Measurements from ENCODE around the gene DHRS9.
A peak's percentile ranks its signal among the peaks of the same experiment; 100 is the strongest.

Gene DHRS9

GRCh38 chr2:169086893-169087467 is 17.6 kb downstream of the DHRS9 start:
- Histone ChIP-seq H3K9me3 (ENCODE audit: insufficient read depth, low read depth, low read length) (no peaks in the 10 kb centered on the region), H4K12ac (ENCODE audit: low read depth, low read length) (no peak overlapping the region), H3K4ac (ENCODE audit: low read depth, low read length) (no peak overlapping the region), H3K4me2 (ENCODE audit: low read length) (no peak overlapping the region), H3K27me3 (ENCODE audit: insufficient read depth, low read length) (no peaks in the 10 kb centered on the region), H3K23ac (ENCODE audit: low read length) (no peak overlapping the region), H4K91ac (ENCODE audit: low read depth, low read length) (no peak overlapping the region), H3K4me3 (ENCODE audit: low read depth, low read length) (no peak overlapping the region), H3K36me3 (ENCODE audit: control insufficient read depth in 1 of 2, insufficient read depth in 2 of 2, low read length in 2 of 2) (no peaks in the 10 kb centered on the region), H4K8ac (ENCODE audit: low read depth, low read length) (no peak overlapping the region), H2BK12ac (ENCODE audit: low read length) (peak overlapping the region; percentile 43), H2BK5ac (ENCODE audit: low read depth, low read length, poor library complexity) (no peak overlapping the region), H3K27ac (ENCODE audit: low read depth, low read length) (no peak overlapping the region), H2BK120ac (ENCODE audit: insufficient read depth, low read length, poor library complexity) (no peak overlapping the region), H3K18ac (ENCODE audit: low read length) (no peak overlapping the region), H3K79me2 (ENCODE audit: control insufficient read depth, insufficient read depth, low read length, poor library complexity) (no peaks in the 10 kb centered on the region), H2AFZ (ENCODE audit: insufficient read depth, low read length, poor library complexity) (no peak overlapping the region), H3K79me1 (ENCODE audit: low read length) (peaks cover 2% of the 10 kb centered on the region), H3K4me1 (ENCODE audit: control insufficient read depth in 1 of 2, insufficient read depth in 2 of 2, low read length in 2 of 2) (no peaks in the 10 kb centered on the region), H2AK5ac (ENCODE audit: low read length) (no peak overlapping the region), H3K9ac (ENCODE audit: low read length) (no peak overlapping the region), H3K14ac (ENCODE audit: low read length) (no peak overlapping the region)
- WGBS (ENCODE audit: extremely low coverage, insufficient coverage, insufficient read length), result no CpG with 5 or more reads among the region's 3 CpGs
- DNase-seq, result peak; percentile 39 to 64

GRCh38 chr2:169087757-169088379 is 18.5 kb downstream of the DHRS9 start:
- WGBS (ENCODE audit: extremely low coverage, insufficient coverage, insufficient read length), result no CpG with 5 or more reads among the region's 6 CpGs
- Histone ChIP-seq H3K4me1 (ENCODE audit: control insufficient read depth in 1 of 2, insufficient read depth in 2 of 2, low read length in 2 of 2) (no peaks in the 10 kb centered on the region), H3K9me3 (ENCODE audit: insufficient read depth, low read depth, low read length) (no peaks in the 10 kb centered on the region), H4K91ac (ENCODE audit: low read depth, low read length) (no peak overlapping the region), H4K8ac (ENCODE audit: low read depth, low read length) (no peak overlapping the region), H3K18ac (ENCODE audit: low read length) (no peak overlapping the region), H3K23ac (ENCODE audit: low read length) (no peak overlapping the region), H3K9ac (ENCODE audit: low read length) (no peak overlapping the region), H3K79me1 (ENCODE audit: low read length) (peaks cover 2% of the 10 kb centered on the region), H3K36me3 (ENCODE audit: control insufficient read depth in 1 of 2, insufficient read depth in 2 of 2, low read length in 2 of 2) (no peaks in the 10 kb centered on the region), H3K79me2 (ENCODE audit: control insufficient read depth, insufficient read depth, low read length, poor library complexity) (no peaks in the 10 kb centered on the region), H3K27me3 (ENCODE audit: insufficient read depth, low read length) (no peaks in the 10 kb centered on the region), H2BK120ac (ENCODE audit: insufficient read depth, low read length, poor library complexity) (no peak overlapping the region), H4K12ac (ENCODE audit: low read depth, low read length) (no peak overlapping the region), H2AK5ac (ENCODE audit: low read length) (no peak overlapping the region), H3K4ac (ENCODE audit: low read depth, low read length) (no peak overlapping the region), H3K14ac (ENCODE audit: low read length) (no peak overlapping the region), H3K4me2 (ENCODE audit: low read length) (no peak overlapping the region), H2BK12ac (ENCODE audit: low read length) (no peak overlapping the region), H3K27ac (ENCODE audit: low read depth, low read length) (no peak overlapping the region), H2AFZ (ENCODE audit: insufficient read depth, low read length, poor library complexity) (no peak overlapping the region), H3K4me3 (ENCODE audit: low read depth, low read length) (no peak overlapping the region), H2BK5ac (ENCODE audit: low read depth, low read length, poor library complexity) (no peak overlapping the region)
- DNase-seq, result no peak

DNA sequence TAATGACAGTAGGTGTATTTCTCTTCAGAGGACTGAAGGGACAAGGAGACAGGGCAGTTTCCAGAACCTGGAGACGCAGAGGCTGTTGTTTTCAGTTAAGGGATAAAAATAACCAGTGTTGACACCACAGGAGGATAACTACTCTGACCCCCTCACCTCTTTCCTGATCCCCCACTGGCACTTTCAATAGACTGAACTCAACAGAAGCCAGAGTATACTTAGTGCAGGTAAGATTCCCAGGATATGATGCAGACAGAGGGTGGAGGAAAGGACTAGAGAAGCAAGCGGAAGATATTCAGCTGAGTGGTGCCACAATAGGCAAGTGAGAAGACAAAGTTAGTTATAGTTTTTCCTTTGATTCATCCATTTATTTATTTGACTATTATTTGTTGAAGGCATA is 19.8 kb downstream of the DHRS9 start:
- H3K27me3 ChIP-seq (ENCODE audit: insufficient read depth, low read length), result no peaks in the 10 kb centered on the region
- no peak overlapping the region for H3K9ac ChIP-seq (ENCODE audit: low read length)
- H3K4me3 ChIP-seq (ENCODE audit: low read depth, low read length), result no peak overlapping the region
- no peak overlapping the region for H3K23ac ChIP-seq (ENCODE audit: low read length)
- H3K27ac ChIP-seq (ENCODE audit: low read depth, low read length), result no peak overlapping the region
- no peak for DNase-seq
- H2BK120ac ChIP-seq (ENCODE audit: insufficient read depth, low read length, poor library complexity), result no peak overlapping the region
- H3K79me2 ChIP-seq (ENCODE audit: control insufficient read depth, insufficient read depth, low read length, poor library complexity), result no peaks in the 10 kb centered on the region
- no peak overlapping the region for H4K12ac ChIP-seq (ENCODE audit: low read depth, low read length)
- H3K79me1 ChIP-seq (ENCODE audit: low read length), result peaks cover 2% of the 10 kb centered on the region
- H3K4me2 ChIP-seq (ENCODE audit: low read length), result no peak overlapping the region
- no peak overlapping the region for H4K91ac ChIP-seq (ENCODE audit: low read depth, low read length)
- no peak overlapping the region for H4K8ac ChIP-seq (ENCODE audit: low read depth, low read length)
- no peaks in the 10 kb centered on the region for H3K36me3 ChIP-seq (ENCODE audit: control insufficient read depth in 1 of 2, insufficient read depth in 2 of 2, low read length in 2 of 2)
- H3K4me1 ChIP-seq (ENCODE audit: control insufficient read depth in 1 of 2, insufficient read depth in 2 of 2, low read length in 2 of 2), result no peaks in the 10 kb centered on the region
- H3K18ac ChIP-seq (ENCODE audit: low read length), result no peak overlapping the region
- WGBS (ENCODE audit: extremely low coverage, insufficient coverage, insufficient read length), result no CpG with 5 or more reads among the region's 2 CpGs
- H3K4ac ChIP-seq (ENCODE audit: low read depth, low read length), result no peak overlapping the region
- no peaks in the 10 kb centered on the region for H3K9me3 ChIP-seq (ENCODE audit: insufficient read depth, low read depth, low read length)
- H2AFZ ChIP-seq (ENCODE audit: insufficient read depth, low read length, poor library complexity), result no peak overlapping the region
- H3K14ac ChIP-seq (ENCODE audit: low read length), result no peak overlapping the region
- no peak overlapping the region for H2BK12ac ChIP-seq (ENCODE audit: low read length)
- H2AK5ac ChIP-seq (ENCODE audit: low read length), result no peak overlapping the region
- no peak overlapping the region for H2BK5ac ChIP-seq (ENCODE audit: low read depth, low read length, poor library complexity)

GRCh38 chr2:169090133-169090820 is 20.9 kb downstream of the DHRS9 start:
- H2BK5ac ChIP-seq (ENCODE audit: low read depth, low read length, poor library complexity), result no peak overlapping the region
- no peaks in the 10 kb centered on the region for H3K9me3 ChIP-seq (ENCODE audit: insufficient read depth, low read depth, low read length)
- H3K27ac ChIP-seq (ENCODE audit: low read depth, low read length), result no peak overlapping the region
- H2AFZ ChIP-seq (ENCODE audit: insufficient read depth, low read length, poor library complexity), result no peak overlapping the region
- WGBS (ENCODE audit: extremely low coverage, insufficient coverage, insufficient read length), result no CpG with 5 or more reads among the region's 6 CpGs
- no peak overlapping the region for H4K91ac ChIP-seq (ENCODE audit: low read depth, low read length)
- H4K8ac ChIP-seq (ENCODE audit: low read depth, low read length), result no peak overlapping the region
- no peak overlapping the region for H3K4me3 ChIP-seq (ENCODE audit: low read depth, low read length)
- H3K18ac ChIP-seq (ENCODE audit: low read length), result no peak overlapping the region
- no peak overlapping the region for H3K14ac ChIP-seq (ENCODE audit: low read length)
- H3K4ac ChIP-seq (ENCODE audit: low read depth, low read length), result no peak overlapping the region
- no peak overlapping the region for H3K9ac ChIP-seq (ENCODE audit: low read length)
- H3K4me2 ChIP-seq (ENCODE audit: low read length), result no peak overlapping the region
- H2BK12ac ChIP-seq (ENCODE audit: low read length), result no peak overlapping the region
- no peak overlapping the region for H2BK120ac ChIP-seq (ENCODE audit: insufficient read depth, low read length, poor library complexity)
- H3K4me1 ChIP-seq (ENCODE audit: control insufficient read depth in 1 of 2, insufficient read depth in 2 of 2, low read length in 2 of 2), result no peaks in the 10 kb centered on the region
- H3K79me1 ChIP-seq (ENCODE audit: low read length), result peaks cover 2% of the 10 kb centered on the region
- no peaks in the 10 kb centered on the region for H3K27me3 ChIP-seq (ENCODE audit: insufficient read depth, low read length)
- H3K23ac ChIP-seq (ENCODE audit: low read length), result no peak overlapping the region
- H3K79me2 ChIP-seq (ENCODE audit: control insufficient read depth, insufficient read depth, low read length, poor library complexity), result no peaks in the 10 kb centered on the region
- H4K12ac ChIP-seq (ENCODE audit: low read depth, low read length), result no peak overlapping the region
- DNase-seq, result no peak
- no peaks in the 10 kb centered on the region for H3K36me3 ChIP-seq (ENCODE audit: control insufficient read depth in 1 of 2, insufficient read depth in 2 of 2, low read length in 2 of 2)
- H2AK5ac ChIP-seq (ENCODE audit: low read length), result no peak overlapping the region

Measured in trophoblast cell (in vitro differentiated cells and primary cell).